Myocyte (in vitro differentiated cells): ENCODE measurements around the gene FGR. TPM values are rescaled to one million over a fixed set of nuclear protein-coding genes. Genes with fewer than 3 reads are reported as not detected.
A peak's percentile ranks its signal among the peaks of the same experiment; 100 is the strongest.

ENCODE experiments used
- DNase-seq: peaks from one replicate; pipeline ENCODE4 v3.0.0-alpha.2; 2012; ENCODE audit warnings: low read depth
- total RNA-seq: library from RNA; depleted of rRNA; stranded (reverse); fragments of >200 nt; gene quantifications from 2 replicates; pipeline ENCODE4 v1.2.3, GENCODE V29; 2014

The FGR gene
- total RNA-seq, 1 donor from 2014 or later = 0.29 TPM

DNA sequence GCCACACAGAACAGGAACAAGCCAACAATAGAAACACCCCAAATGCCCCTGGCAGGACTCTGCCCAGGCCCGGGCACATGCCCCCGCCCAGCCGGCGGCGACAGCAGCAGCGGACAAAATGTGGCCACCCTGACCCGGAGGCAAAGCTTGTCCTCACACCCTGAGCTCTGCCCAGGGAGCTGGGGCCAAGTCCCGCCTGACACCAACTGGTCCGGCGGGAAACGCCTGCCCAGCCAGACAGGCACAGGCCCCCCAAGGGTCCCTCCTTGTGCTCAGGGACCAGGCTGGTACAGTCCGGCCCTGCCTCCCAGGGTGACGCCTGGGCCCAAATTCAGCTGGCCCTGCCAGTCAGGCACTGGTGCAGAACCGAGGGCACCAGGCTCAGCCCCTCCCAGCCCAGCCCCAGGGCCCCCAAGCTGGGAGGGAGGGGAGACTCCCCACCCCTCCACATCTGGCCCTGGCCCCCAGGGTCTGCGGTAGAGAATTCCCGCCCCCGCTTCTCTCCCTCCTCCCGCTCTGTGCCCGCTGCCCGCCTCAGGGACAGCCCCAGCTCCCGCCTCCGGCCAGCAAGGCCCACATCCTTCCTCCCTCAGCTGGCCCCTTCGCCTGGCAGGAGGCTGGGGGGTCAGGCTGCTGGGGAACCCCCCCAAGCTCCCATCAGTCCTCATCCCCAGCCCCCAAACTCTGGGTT, 33.1 kb downstream of the FGR start:
- DNase-seq = peak; percentile 96

DNA sequence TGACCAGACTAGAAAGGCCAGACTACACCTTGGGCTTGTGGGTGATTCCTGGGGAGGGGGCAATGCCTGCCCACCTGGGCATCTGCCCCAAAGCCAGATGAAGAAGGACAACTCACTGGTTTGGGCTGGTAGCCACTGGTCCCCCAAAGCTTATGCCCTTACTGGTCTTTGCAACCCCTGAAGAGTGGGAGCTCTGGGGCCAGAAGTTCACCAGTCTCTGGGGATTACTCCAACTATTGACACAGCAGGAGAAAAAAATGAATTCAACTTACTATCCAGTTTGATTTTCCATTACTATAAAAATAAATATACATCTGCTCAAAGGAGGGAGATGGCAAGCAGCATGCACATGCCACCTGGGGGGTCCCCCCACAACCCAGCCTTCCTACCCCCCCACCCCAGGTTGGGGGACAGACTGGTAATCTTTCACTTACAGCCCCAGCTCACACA, 33.6 kb downstream of the FGR start:
- DNase-seq = peak; percentile 36

DNA sequence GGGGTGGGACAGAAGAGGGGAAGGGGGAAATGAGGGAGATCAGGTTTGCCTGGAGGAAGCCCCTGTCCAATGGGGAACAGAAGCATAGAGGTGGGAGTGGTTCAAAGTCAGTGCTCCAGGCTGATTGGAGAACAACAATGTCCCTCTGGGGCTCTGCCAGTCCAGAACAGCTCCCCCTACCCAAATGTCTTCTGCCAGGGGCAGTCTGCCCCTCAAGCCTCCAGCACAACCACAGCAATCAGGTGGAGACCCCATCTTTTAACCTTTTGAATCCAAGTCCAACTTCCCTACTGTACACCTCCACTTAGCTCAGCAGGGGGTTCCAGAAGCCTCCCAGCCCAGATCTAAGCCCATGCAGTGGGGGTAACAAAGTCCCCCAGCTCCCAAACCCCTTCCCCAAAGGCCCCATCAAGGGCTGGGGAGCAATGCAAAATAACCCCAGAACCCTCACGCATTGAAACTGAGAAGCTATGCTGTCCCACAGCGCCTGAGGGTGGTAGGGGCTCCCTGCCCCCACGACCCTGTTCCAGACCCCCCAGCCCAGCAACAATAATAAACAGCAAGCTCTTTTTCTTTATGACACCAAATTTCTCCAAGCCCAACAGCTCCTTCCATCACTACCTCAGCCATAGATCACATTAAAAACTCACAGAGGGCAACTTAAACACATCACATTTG, 34.3 kb downstream of the FGR start:
- DNase-seq = peak; percentile 74

- DNase-seq = no peak
Observed at GRCh38 chr1:27599605-27600497, 35.1 kb downstream of the FGR start.

DNA sequence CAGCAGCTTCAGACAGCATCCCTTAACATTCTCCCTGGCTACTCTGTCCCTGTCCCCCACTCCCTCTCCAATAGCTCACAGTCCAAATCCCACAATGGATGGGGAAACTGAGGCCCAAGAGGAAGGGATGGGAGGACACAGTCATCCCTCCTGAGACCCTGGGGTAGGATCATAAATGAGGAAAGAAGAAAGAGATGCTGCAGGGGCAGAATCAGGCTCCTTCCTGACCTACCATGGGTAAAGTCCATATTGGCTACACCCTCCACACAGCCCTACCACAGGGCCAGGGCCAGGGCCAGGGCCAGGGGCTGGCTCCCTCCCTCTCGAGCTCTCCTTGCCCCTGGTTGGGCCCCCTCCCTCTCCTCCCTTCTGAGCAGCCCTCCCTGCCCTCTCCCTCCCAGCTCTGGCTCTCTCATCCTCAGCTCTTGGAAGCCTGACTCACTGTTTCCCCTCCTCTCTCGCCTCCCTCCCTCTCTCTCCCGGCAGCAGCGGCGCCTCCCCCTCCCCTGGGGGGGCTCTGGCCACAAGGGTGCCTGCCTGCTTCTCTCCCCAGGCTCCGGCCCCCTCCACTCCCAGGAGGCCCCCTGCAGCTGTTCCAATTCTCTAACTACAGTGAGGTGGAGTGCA, 36.0 kb downstream of the FGR start:
- DNase-seq = peak; percentile 92

DNA sequence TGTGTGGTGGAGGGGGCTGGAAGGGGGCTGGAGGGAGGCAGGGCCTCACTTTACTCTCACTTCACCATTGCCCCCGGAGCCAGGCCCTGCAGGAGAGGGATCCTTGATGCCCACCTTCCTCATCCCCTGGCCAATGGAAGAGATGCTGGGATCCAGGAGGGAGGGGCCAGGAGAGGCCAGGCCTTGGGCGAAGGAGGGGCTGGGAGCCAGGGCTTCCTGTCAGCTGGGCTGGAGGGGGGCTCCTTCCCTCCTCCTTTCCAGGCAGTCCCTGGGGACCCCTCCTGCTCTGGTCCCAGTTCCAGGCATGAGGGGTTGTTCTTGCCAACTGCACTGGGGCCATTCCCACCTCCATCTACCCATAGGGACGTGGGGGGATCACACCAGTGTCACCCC, 36.7 kb downstream of the FGR start:
- peak; percentile 66 for DNase-seq

DNA sequence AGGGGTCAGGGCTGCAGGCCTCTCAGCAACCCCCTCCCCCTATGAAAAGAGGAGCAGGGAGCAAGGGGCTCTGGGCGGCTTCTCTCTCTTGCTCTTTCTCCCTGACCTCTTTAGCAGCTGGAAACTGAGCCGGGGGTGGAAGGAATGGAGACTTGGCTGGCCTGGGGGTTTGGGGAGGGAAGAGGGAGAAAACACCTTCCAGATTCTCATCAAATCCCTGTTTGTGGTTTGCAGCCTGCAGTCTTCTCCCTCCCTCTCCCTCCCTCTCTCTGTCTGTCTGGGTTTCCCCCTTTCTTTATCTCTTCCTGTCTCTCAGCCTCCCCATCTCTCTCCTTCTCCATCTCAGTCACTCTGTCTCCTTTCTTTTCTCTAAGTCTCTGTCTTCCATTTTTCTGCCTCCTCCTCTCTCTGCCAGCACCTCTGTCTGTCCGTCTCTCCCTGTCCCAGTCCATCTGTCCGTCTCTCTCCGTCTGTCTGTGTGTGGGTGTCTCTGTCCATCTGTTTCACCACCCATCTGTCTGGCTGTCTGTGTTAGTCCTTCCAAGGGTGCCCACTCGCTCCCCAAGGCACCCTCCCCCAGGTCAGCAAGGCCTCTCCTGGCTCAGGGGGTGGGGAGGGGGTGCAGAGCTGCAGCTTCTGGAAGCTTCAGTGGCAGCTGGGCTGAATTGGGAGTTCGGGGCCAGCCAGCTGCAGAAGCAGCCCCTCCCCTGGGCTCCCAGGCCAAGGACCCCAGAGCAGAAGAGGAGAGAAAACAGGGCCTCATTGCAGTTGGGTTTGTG, 37.3 kb downstream of the FGR start:
- no peak for DNase-seq

- no peak for DNase-seq
Observed at GRCh38 chr1:27596986-27597385, 38.0 kb downstream of the FGR start.

- no peak for DNase-seq
Observed at GRCh38 chr1:27596261-27596660, 38.7 kb downstream of the FGR start.

GRCh38 chr1:27595597-27595996, 39.4 kb downstream of the FGR start:
- DNase-seq = no peak

DNA sequence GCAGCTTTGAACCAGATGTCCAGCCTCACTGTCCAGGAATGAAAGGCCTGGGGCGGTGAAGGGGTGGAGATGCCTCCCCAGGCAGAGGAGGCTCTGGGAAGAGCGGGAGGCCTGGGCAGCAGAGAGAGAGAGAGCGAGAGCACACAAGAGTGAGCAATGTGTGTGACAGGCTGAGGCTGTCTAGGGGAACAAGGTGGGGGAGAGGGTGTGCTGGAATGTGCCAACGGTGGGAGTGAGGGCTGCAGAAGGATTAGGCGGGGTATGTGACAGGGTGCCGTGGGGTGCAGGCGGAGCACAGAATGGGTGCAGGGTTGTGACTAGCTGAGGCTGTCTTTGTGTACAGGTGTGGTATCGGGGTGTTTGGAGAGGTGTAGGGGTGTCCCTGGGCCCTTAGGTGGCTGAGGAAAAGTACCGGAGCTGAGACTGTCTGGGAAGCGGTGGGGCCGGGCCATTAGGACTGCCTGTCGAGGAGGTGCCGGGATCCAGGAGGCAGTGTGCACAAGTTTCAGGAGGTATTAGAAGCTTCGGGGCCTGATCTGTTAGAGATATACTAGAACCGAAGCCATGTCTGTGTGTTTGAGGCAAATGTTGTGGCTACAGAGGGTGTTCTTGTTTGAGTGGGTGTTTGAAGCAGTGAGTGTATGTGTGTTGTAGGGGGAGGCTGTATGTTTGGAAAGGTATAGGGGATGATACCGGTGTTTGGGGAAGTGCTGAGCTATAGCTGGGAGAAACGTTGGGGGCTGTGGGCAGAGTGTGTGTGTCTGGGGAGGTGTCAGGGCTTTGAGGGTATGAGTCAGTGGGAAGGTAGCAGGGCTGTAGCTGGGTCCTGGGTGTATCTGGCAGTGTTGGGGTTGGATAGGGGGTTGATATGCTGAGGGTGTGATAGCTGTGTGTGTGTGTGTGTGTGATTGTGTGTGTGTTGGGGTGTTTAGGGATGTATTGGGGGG, 40.1 kb downstream of the FGR start:
- DNase-seq = peak; percentile 44

DNA sequence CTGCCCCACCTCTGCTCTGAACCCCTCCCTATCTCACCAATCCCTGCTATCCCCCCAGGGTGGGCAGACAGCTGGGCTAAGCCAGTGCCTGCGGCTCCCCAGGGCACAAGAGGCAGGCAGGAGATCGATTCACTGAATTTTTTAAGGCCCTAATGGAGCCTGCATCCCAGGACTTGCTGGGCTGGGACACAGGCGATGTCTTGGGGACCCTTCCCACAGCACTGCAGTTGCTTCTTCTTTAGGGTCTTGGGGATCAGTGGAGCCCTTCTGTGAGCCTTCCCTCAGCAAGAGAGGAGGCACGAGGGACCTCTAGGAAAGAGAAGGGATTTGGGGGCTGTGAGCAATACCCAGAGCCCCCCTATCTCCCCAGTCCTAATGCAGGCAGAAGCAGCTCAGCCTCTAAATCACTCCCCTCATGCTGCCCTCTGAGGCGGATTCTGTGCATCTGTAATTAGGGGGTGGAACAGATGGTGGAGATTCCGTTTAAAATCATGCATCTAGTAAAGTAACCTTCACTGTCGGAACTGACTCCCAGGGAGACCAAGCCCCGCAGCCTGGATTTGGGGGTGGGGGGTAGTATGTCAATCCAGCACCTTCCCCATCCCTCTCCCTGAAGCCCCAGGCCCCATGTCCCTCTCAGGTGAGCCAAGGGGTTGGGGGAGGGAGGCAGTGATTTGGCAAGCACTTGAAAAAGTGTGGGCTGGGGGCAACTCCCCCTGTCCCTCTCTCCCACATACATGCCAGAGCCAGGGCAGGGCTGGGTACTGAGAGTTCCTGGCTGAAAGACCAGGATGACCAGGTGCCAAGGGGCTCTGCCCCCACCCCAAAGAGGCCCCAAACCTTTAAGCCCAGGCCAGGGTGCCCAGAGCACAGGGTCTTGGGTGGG, 41.1 kb downstream of the FGR start:
- no peak for DNase-seq

GRCh38 chr1:27592931-27593677, 41.9 kb downstream of the FGR start:
- DNase-seq = peak; percentile 76

GRCh38 chr1:27592232-27592930, 42.6 kb downstream of the FGR start:
- DNase-seq = no peak

- no peak for DNase-seq
Observed at GRCh38 chr1:27591622-27592021, 43.4 kb downstream of the FGR start.

DNA sequence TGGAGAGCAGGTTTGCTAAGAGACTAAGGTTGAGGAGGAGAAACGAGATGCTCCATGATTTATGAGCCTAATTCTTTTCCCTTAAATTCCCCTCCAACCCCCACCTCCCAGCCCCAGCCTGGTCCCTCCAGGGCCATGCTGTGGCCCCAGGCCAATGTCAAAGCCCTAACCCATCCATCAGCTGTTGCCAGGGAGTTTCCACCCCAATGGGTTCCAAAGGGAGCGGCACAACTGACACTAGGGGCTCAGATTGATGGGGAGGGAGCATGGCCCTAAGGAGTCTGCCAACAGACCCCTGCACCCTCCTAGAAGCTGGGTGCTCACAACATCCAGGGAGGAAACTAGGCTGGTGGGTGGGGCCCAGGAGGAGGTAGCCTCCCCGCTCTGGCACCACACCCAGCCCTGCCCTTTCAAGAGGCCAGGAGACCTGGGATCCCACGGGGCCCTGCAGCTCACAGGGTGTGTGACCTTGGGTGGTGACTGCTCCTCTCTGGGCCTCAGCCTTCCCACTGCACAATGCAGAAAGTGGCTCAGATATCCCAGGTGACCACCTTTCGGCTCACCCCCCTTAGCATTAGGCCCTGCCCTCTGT, 44.0 kb downstream of the FGR start:
- DNase-seq = no peak
